ENCODE measurements around the gene KRTAP10-3. TPM values are rescaled to one million over a fixed set of nuclear protein-coding genes. Genes with fewer than 3 reads are reported as not detected.

The KRTAP10-3 gene
- total RNA-seq, 2 donors from 2014 or later = not detected

- DNase-seq (peak in 1 of 4 donors; percentile 2), ATAC-seq (no peak)
- TF ChIP-seq POLR2A (IDR thresholded peaks at IDR 0.05) (no peak), CTCF (IDR thresholded peaks at IDR 0.05) (no peak)
- no peak overlapping the region for H3K4me3 ChIP-seq
- no peaks in the 10 kb centered on the region for H3K36me3 ChIP-seq (replicated peaks in 1 of 2; ENCODE audit: insufficient read depth in 1 of 2, low read depth in 2 of 2)
- intact Hi-C loops (cut with DNase I) = no loop called here
- no peaks in the 10 kb centered on the region for H3K4me1 ChIP-seq
- H3K9me3 ChIP-seq = no peaks in the 10 kb centered on the region
- 38 to 78% methylated on average over 1 of the region's 1 CpG for WGBS, 2 donors
- no peaks in the 10 kb centered on the region for H3K27me3 ChIP-seq
- no peak overlapping the region for H3K27ac ChIP-seq
Observed at GRCh38 chr21:44523567-44524413, 34.8 kb downstream of the KRTAP10-3 start.

- H3K27me3 ChIP-seq = no peaks in the 10 kb centered on the region
- H3K36me3 ChIP-seq (replicated peaks in 1 of 2; ENCODE audit: insufficient read depth in 1 of 2, low read depth in 2 of 2) = no peaks in the 10 kb centered on the region
- no peak overlapping the region for H3K4me3 ChIP-seq
- 60% methylated on average over 1 of the region's 1 CpG; no CpG with 5 or more reads in 1 of the 2 donors for WGBS, 2 donors
- no peak for ATAC-seq
- TF ChIP-seq CTCF (IDR thresholded peaks at IDR 0.05) (no peak), POLR2A (IDR thresholded peaks at IDR 0.05) (no peak)
- intact Hi-C loops (cut with DNase I) = no loop called here
- peak in 1 of 4 donors; percentile 6 for DNase-seq
- H3K9me3 ChIP-seq = no peaks in the 10 kb centered on the region
- H3K4me1 ChIP-seq = no peaks in the 10 kb centered on the region
- no peak overlapping the region for H3K27ac ChIP-seq
Observed at GRCh38 chr21:44522753-44523204, 35.8 kb downstream of the KRTAP10-3 start.

- H3K27me3 ChIP-seq = no peaks in the 10 kb centered on the region
- no peak overlapping the region for H3K4me3 ChIP-seq
- H3K36me3 ChIP-seq (replicated peaks in 1 of 2; ENCODE audit: insufficient read depth in 1 of 2, low read depth in 2 of 2) = no peaks in the 10 kb centered on the region
- no peaks in the 10 kb centered on the region for H3K4me1 ChIP-seq
- ATAC-seq (no peak), DNase-seq (peak in 2 of 4 donors; percentile 5 to 9)
- WGBS, 2 donors = 80 to 83% methylated on average over 12 to 26 of the region's 33 CpGs
- intact Hi-C loops (cut with DNase I) = no loop called here
- TF ChIP-seq POLR2A (IDR thresholded peaks at IDR 0.05) (no peak), CTCF (IDR thresholded peaks at IDR 0.05) (no peak)
- H3K9me3 ChIP-seq = no peaks in the 10 kb centered on the region
- H3K27ac ChIP-seq = no peak overlapping the region
Observed at GRCh38 chr21:44521928-44522752, 36.5 kb downstream of the KRTAP10-3 start.

- ATAC-seq (no peak), DNase-seq (peak in 2 of 4 donors; percentile 4 to 8)
- no peaks in the 10 kb centered on the region for H3K36me3 ChIP-seq (replicated peaks in 1 of 2; ENCODE audit: insufficient read depth in 1 of 2, low read depth in 2 of 2)
- 75 to 80% methylated on average over 3 to 19 of the region's 22 CpGs for WGBS, 2 donors
- no peaks in the 10 kb centered on the region for H3K27me3 ChIP-seq
- no peak overlapping the region for H3K27ac ChIP-seq
- H3K4me1 ChIP-seq = no peaks in the 10 kb centered on the region
- H3K9me3 ChIP-seq = no peaks in the 10 kb centered on the region
- no peak for TF ChIP-seq CTCF (IDR thresholded peaks at IDR 0.05)
- no peak for TF ChIP-seq POLR2A (IDR thresholded peaks at IDR 0.05)
- intact Hi-C loops (cut with DNase I) = no loop called here
- no peak overlapping the region for H3K4me3 ChIP-seq
Observed at GRCh38 chr21:44521301-44521927, 37.2 kb downstream of the KRTAP10-3 start.

All from body of pancreas (tissue), 4 donors.